GM12878 (cell line): Measurements from ENCODE around the gene P2RX4. TPM values are rescaled to one million over a fixed set of nuclear protein-coding genes. Genes with fewer than 3 reads are reported as not detected.

ENCODE experiments used
- ATAC-seq: fragments of 200-7000 bp; cut with Tn5 transposase; 3 replicates; pipeline ENCODE4 v1.9.1; 2020; ENCODE audit warnings: mild to moderate bottlenecking, moderate library complexity
- BruUV-seq: library from RNA; stranded (reverse); fragments of 400-500 nt; replicated peaks from 2 replicates; lab custom pipeline; 2021; lab: Mats Ljungman, UMichigan
- CTCF ChIA-PET: fragments of 300-600 bp; sonication (Branson Sonifier 250); formaldehyde crosslinking; extraction: SDS; loops from one replicate; lab custom pipeline; 2021; ENCODE audit warnings: inconsistent platforms; lab: Yijun Ruan, JAX
- POLR2A ChIA-PET: fragments of 350-600 bp; formaldehyde crosslinking; extraction: SDS; loops from one replicate; lab custom pipeline; 2021; ENCODE audit warnings: inconsistent platforms; lab: Charles Lee
- RAD21 ChIA-PET: fragments of 300-600 bp; sonication (Branson Sonifier 250); formaldehyde crosslinking; loops from one replicate; lab custom pipeline; 2023; ENCODE audit warnings: antibody characterized with exemption; ENCODE audit not compliant: unreplicated experiment; lab: Charles Lee
- SMC1A ChIA-PET: fragments of 300-600 bp; sonication (Branson Sonifier 250); formaldehyde crosslinking; loops from one replicate; lab custom pipeline; 2023; ENCODE audit not compliant: unreplicated experiment, uncharacterized antibody; lab: Charles Lee
- DNase-seq: peaks from one replicate; pipeline ENCODE4 v3.0.0-alpha.2; 2011; ENCODE audit warnings: low read depth, low spot score
- FAIRE-seq: peaks from 3 replicates; lab custom pipeline; 2011; peaks lifted over from hg19 to GRCh38; lab: Jason Lieb, UNC
- H2AFZ ChIP-seq: 2 replicates; pipeline ENCODE4 v1.6.0; 2011; ENCODE audit warnings: low read depth, low read length, control low read depth; ENCODE audit not compliant: control insufficient read depth
- H3K27ac ChIP-seq: 2 replicates; pipeline ENCODE4 v1.5.1; 2011; ENCODE audit warnings: control low read depth; ENCODE audit not compliant: control insufficient read depth, insufficient read depth
- H3K27me3 ChIP-seq, 2 experiments: replicated peaks in 1 of 2; 2 replicates each; pipeline versions ENCODE4 v1.6.0 to v1.6.1; 2011; ENCODE audit warnings: low read length in 1 of 2; ENCODE audit not compliant: control insufficient read depth in 2 of 2, insufficient read depth in 2 of 2
- H3K36me3 ChIP-seq, 2 experiments: 2 replicates each; pipeline ENCODE4 v1.5.1; 2011; ENCODE audit warnings: low read length in 1 of 2; ENCODE audit not compliant: control insufficient read depth in 2 of 2, insufficient read depth in 2 of 2
- H3K4me1 ChIP-seq: 2 replicates; pipeline ENCODE4 v1.6.1; 2011; ENCODE audit warnings: mild to moderate bottlenecking, low read length, moderate library complexity, mixed read lengths; ENCODE audit not compliant: control insufficient read depth, insufficient read depth
- H3K4me2 ChIP-seq: 2 replicates; pipeline ENCODE4 v1.6.0; 2011; ENCODE audit warnings: control low read depth; ENCODE audit not compliant: control insufficient read depth, insufficient read depth
- H3K4me3 ChIP-seq: fragments of 200-600 bp; sonication (generic); 2 replicates; pipeline ENCODE4 v1.5.1; 2016
- H3K79me2 ChIP-seq: 2 replicates; pipeline ENCODE4 v1.6.0; 2011; ENCODE audit warnings: low read length; ENCODE audit not compliant: control insufficient read depth, insufficient read depth
- H3K9ac ChIP-seq: 2 replicates; pipeline ENCODE4 v1.8.0; 2011; ENCODE audit warnings: low read length, control low read depth, mixed read lengths; ENCODE audit not compliant: control insufficient read depth, insufficient read depth
- H3K9me3 ChIP-seq: replicated peaks from 3 replicates; pipeline ENCODE4 v1.5.1; 2011; ENCODE audit warnings: mild to moderate bottlenecking, low read length; ENCODE audit not compliant: control insufficient read depth, insufficient read depth
- H4K20me1 ChIP-seq: 2 replicates; pipeline ENCODE4 v1.6.0; 2011; ENCODE audit not compliant: control insufficient read depth, insufficient read depth
- IRF4 ChIP-seq: IDR thresholded peaks from 2 replicates; pipeline ENCODE4 v1.6.1; 2011; ENCODE audit warnings: low read depth, low read length
- RBBP5 ChIP-seq: fragments of 200-600 bp; sonication (generic); conservative IDR thresholded peaks from 2 replicates; pipeline ENCODE4 v1.6.1; 2016
- RCOR1 ChIP-seq: conservative IDR thresholded peaks from 2 replicates; pipeline ENCODE4 v1.6.1; 2012; ENCODE audit warnings: low read depth, low read length, improper control_type of control experiment
- WGBS: methylation state at CpG from one replicate; pipeline ENCODE4 v1.1.6; 2016; ENCODE audit warnings: low lambda C conversion rate; ENCODE audit not compliant: insufficient replicate concordance, insufficient coverage; ENCODE audit errors: missing lambda C conversion rate; 5-methylcytosine and 5-hydroxymethylcytosine counted together
- in situ Hi-C: fragments of 300-500 bp; cut with MboI; formaldehyde crosslinking; loops from 9 replicates; pipeline ENCODE4 v1.14.3; 2018; ENCODE audit warnings: mixed read lengths
- intact Hi-C: fragments of 100-400 bp; cut with micrococcal nuclease; formaldehyde crosslinking; loops from one replicate; pipeline ENCODE4 v1.14.2; 2022; ENCODE audit not compliant: unreplicated experiment
- polyA plus RNA-seq, 11 experiments: library from polyadenylated mRNA; depleted of rRNA in 4 of 11; unstranded in 6 of 11; stranded (reverse) in 5 of 11; fragments of >200 nt; fragmentation: Nextera tagmentation in 4 of 11; fragmentation: Illumina TruSeq in 1 of 11; extraction: Ambion mirVana in 4 of 11; extraction: Trizol in 1 of 11; gene quantifications; 1 replicate in 1 of 11; 2 replicates in 10 of 11; pipeline versions ENCODE4 v1.2.1 to v1.2.3, GENCODE V29; 2011 to 2016; ENCODE audit warnings: inconsistent platforms in 2 of 11, missing spikeins in 2 of 11, low read depth in 1 of 11
- total RNA-seq, 4 experiments: library from RNA; depleted of rRNA in 3 of 4; stranded (reverse); fragments of >200 nt in 3 of 4; fragmentation: Illumina TruSeq in 1 of 4; extraction: Trizol in 1 of 4; gene quantifications; 2 replicates each; pipeline versions ENCODE4 v1.2.1 to v1.2.3, GENCODE V29; 2013 to 2021
- TF ChIP-seq, protein P1 (sequence below): fragments of 450-650 bp; IDR thresholded peaks from 2 replicates; pipeline ENCODE4 v1.6.1; 2014; ENCODE audit warnings: mild to moderate bottlenecking
- TF ChIP-seq, protein P2 (sequence below): fragments of 450-650 bp; IDR thresholded peaks from 2 replicates; pipeline ENCODE4 v1.6.1; 2016; ENCODE audit warnings: mild to moderate bottlenecking, moderate library complexity, borderline replicate concordance

The P2RX4 gene
- total and polyA plus RNA-seq, 10 of the 15 experiments (the other 5 are each of a cell fraction or from before 2014, with no cell fraction given), result 9.0 to 43.4 (median 20.5) TPM

DNA sequence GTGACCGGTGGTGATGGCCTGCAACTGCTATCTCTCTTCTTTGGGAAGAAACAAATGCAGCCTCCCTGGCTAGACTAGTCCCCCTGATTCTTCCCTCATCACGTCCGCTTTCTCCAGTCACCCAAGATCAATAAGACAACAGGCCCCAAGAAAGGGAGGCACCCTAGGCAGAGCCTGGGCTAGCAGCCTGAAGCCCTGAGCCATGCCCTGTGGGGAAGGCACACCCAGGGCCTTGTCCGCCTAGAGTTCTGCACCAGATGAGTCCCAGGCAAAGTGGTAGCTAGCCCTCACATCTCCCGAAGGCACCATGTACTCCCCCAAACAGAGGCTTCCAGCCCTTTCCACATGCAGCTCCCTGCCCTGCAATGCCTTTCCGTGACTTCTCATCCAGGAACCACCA is 51.5 kb downstream of the P2RX4 start (continued):
- TF ChIP-seq, protein P1, sequence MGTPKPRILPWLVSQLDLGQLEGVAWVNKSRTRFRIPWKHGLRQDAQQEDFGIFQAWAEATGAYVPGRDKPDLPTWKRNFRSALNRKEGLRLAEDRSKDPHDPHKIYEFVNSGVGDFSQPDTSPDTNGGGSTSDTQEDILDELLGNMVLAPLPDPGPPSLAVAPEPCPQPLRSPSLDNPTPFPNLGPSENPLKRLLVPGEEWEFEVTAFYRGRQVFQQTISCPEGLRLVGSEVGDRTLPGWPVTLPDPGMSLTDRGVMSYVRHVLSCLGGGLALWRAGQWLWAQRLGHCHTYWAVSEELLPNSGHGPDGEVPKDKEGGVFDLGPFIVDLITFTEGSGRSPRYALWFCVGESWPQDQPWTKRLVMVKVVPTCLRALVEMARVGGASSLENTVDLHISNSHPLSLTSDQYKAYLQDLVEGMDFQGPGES, result no peak
- TF ChIP-seq RBBP5, result no peak
- TF ChIP-seq IRF4, result no peak

DNA sequence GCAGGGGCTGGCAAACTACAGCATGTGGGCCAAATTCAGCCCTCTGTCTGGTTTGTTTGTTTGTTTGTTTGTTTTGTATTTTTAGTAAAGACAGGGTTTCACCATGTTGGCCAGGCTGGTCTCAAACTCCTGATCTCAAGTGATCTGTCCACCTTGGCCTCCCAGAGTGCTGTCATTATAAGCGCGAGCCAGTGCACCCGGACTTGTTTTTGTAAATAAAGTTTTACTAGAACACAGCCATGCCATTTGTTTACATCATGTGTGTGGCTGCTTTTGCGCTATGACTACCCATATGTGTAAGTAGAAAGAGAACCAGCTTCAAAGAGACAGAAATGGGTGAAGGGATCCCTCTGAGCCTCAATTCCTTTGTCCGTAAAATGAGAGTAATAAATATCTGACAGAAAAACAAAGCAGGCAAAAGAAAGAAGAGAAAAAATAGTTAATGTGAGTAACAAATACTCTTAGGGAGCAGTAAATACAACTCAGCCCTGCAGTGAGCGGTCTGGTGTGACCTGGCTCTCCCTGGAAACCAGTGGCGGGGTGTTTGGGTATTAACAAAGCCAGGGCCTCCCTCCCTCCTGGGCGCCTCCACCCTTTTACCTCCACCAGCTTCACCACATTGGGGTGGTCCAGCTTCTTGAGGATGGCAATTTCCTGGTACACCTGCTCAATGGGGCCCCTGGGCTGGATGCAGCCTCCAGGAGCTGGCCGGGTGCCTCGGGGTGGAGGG is 53.4 kb downstream of the P2RX4 start:
- WGBS, result 92% methylated on average over 10 of the region's 10 CpGs
- Histone ChIP-seq H3K36me3 (peaks cover 8 to 12% of the 10 kb centered on the region in 2 experiments), H3K4me1 (no peaks in the 10 kb centered on the region), H4K20me1 (no peaks in the 10 kb centered on the region), H3K4me3 (no peak overlapping the region), H3K4me2 (no peak overlapping the region), H3K79me2 (no peaks in the 10 kb centered on the region), H3K27me3 (no peaks in the 10 kb centered on the region), H2AFZ (no peak overlapping the region), H3K9me3 (no peaks in the 10 kb centered on the region), H3K9ac (no peak overlapping the region), H3K27ac (no peak overlapping the region)
- in situ Hi-C loops (no loop called here), intact Hi-C loops (no loop called here)
- FAIRE-seq, result no peak
- no peak for DNase-seq
- POLR2A ChIA-PET, result no interaction called here
- no peak for TF ChIP-seq RCOR1
- TF ChIP-seq, protein P2, sequence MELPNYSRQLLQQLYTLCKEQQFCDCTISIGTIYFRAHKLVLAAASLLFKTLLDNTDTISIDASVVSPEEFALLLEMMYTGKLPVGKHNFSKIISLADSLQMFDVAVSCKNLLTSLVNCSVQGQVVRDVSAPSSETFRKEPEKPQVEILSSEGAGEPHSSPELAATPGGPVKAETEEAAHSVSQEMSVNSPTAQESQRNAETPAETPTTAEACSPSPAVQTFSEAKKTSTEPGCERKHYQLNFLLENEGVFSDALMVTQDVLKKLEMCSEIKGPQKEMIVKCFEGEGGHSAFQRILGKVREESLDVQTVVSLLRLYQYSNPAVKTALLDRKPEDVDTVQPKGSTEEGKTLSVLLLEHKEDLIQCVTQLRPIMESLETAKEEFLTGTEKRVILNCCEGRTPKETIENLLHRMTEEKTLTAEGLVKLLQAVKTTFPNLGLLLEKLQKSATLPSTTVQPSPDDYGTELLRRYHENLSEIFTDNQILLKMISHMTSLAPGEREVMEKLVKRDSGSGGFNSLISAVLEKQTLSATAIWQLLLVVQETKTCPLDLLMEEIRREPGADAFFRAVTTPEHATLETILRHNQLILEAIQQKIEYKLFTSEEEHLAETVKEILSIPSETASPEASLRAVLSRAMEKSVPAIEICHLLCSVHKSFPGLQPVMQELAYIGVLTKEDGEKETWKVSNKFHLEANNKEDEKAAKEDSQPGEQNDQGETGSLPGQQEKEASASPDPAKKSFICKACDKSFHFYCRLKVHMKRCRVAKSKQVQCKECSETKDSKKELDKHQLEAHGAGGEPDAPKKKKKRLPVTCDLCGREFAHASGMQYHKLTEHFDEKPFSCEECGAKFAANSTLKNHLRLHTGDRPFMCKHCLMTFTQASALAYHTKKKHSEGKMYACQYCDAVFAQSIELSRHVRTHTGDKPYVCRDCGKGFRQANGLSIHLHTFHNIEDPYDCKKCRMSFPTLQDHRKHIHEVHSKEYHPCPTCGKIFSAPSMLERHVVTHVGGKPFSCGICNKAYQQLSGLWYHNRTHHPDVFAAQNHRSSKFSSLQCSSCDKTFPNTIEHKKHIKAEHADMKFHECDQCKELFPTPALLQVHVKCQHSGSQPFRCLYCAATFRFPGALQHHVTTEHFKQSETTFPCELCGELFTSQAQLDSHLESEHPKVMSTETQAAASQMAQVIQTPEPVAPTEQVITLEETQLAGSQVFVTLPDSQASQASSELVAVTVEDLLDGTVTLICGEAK, result peak; percentile 24; the same call in 1 of the 2 replicates
- RAD21 ChIA-PET, result interaction anchor here (0.6 to 1.2 kb wide), 2 partner anchors 32 to 639 kb away, joined by 3 read pairs; no protein-coding TSS in a partner anchor
- BruUV-seq, result no TSS peak
- SMC1A ChIA-PET, result no interaction called here
- CTCF ChIA-PET, result no interaction called here
- no peak for ATAC-seq
